ENCODE results near the gene ZNF772.
A peak's percentile ranks its signal among the peaks of the same experiment; 100 is the strongest.
"Not testable (repeated sequence)": the region's sequence is repeated elsewhere in the genome, so short reads cannot be mapped to it uniquely, and the experiment has no call there.

The ZNF772 gene

DNA sequence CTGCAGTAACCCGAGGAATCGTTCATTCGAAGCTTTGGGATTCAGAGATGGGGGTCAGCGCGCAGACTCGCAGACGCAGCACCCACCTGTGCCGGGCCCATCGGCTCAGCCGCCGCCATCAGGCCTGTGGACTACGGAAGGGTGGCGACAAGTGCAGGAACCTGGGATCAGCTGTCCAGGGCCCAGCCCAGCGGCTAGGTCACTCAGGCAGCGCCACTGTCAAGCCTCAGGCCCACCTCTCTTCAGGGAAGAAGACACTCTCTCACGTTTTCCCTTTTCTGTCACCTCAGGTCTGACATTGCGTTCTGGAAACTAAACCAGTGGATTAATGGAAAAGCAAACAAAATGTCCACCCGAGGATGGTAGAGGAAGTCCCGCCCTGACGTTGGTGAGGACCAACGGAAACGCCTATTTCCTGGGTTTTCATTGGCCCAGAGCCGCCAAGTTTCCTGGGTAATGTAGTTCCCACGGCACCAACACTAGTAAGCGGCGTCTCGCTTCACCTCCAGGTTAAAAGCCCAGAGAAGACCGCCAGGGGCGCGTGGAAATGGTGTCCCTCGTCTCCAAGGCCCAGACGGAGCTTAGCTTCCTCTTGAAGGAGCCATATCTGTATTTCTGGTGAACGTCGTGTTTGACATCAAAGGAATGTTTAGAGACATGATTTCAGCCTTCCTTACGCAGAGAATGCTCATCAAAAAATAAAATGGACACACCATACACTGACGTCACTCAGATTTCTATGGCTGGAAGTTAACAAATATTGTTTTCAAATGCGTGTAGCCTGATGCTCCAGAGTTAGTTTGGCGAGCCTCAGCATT lies at the start of gene ZNF772:
ZNF772 (minus strand) TSS at position 376 of the 818 bp plus-strand sequence; CDS start at position 119, 257 bp downstream.
- peak; percentile 72 to 76 for DNase-seq (ENCODE audit: low read depth in 2 of 2)

GRCh38 chr19:57518021-57518420 lies 40.7 kb upstream of the ZNF772 start:
- DNase-seq (ENCODE audit: low read depth in 2 of 2): not testable (repeated sequence)

DNA sequence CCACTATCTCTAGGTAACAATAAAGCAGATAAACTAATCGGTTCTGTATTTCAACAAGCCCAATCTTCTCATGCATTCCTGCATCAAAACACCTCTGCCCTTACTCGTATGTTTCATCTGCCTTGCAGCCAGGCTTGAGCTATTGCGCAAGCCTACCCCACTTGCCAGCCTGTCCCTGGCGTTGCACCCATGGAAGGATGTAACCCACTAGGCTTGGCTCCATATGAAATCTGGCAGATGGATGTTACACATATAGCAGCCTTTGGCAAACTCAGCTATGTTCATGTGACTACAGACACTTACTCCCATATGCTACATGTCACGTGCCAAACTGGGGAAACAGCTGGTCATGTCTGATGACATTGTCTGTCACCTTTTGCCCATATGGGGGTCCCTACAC lies 37.9 kb upstream of the ZNF772 start:
- no peak for DNase-seq (ENCODE audit: low read depth in 2 of 2)

- no peak for DNase-seq (ENCODE audit: low read depth in 2 of 2)
Measured at GRCh38 chr19:57512845-57513244, 35.5 kb upstream of the ZNF772 start.

- DNase-seq (ENCODE audit: low read depth in 2 of 2): no peak
Measured at GRCh38 chr19:57511484-57511883, 34.1 kb upstream of the ZNF772 start.

DNA sequence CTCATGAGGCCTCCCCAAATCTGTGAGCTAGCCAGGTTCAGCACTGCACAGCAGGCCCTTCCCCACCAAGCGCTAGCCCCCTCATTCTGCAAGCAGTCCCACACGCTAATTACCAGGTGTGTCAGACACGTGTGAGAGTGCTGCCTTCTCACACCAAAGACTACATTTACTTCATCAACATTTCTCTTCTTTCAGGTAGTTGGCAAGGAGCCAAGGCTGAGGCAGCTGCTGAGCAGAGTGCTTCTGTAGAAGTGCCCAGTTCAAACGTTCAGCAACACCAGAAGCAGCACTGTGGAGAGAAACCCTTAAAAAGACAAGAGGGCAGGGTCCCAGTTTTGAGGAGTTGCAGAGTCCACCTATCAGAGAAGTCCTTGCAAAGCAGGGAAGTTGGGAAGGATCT lies 28.8 kb upstream of the ZNF772 start:
- DNase-seq (ENCODE audit: low read depth in 2 of 2): no peak

GRCh38 chr19:57500400-57500799 lies 23.0 kb upstream of the ZNF772 start:
- not testable (repeated sequence) for DNase-seq (ENCODE audit: low read depth in 2 of 2)

GRCh38 chr19:57499680-57500395 lies 22.5 kb upstream of the ZNF772 start, which contains the start of gene ZNF773:
Gene ZNF773 (plus strand): TSS chr19:57499938. CDS start chr19:57500081, 143 bp downstream.
- peak; percentile 93 to 94 for DNase-seq (ENCODE audit: low read depth in 2 of 2)

GRCh38 chr19:57499332-57499679 lies 21.9 kb upstream of the ZNF772 start:
- not testable (repeated sequence) for DNase-seq (ENCODE audit: low read depth in 2 of 2)

DNA sequence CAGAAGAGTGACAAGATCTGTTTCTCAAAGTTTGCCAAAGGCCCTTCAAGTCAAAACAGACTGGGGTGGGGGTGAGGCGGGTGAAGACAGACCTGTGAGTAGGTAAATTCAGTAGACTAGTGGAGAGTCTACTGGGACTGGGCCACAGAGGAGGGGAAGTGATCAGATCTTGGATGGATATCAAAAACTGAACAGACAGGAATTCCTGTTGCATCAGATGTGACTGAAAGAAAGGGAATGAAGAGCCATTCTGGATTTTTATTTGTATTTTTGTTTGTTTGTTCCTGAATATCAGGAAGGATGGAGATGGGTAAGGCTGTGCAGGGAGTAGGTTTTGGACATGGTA lies 10.9 kb upstream of the ZNF772 start:
- DNase-seq (ENCODE audit: low read depth in 2 of 2): not testable (repeated sequence)

DNA sequence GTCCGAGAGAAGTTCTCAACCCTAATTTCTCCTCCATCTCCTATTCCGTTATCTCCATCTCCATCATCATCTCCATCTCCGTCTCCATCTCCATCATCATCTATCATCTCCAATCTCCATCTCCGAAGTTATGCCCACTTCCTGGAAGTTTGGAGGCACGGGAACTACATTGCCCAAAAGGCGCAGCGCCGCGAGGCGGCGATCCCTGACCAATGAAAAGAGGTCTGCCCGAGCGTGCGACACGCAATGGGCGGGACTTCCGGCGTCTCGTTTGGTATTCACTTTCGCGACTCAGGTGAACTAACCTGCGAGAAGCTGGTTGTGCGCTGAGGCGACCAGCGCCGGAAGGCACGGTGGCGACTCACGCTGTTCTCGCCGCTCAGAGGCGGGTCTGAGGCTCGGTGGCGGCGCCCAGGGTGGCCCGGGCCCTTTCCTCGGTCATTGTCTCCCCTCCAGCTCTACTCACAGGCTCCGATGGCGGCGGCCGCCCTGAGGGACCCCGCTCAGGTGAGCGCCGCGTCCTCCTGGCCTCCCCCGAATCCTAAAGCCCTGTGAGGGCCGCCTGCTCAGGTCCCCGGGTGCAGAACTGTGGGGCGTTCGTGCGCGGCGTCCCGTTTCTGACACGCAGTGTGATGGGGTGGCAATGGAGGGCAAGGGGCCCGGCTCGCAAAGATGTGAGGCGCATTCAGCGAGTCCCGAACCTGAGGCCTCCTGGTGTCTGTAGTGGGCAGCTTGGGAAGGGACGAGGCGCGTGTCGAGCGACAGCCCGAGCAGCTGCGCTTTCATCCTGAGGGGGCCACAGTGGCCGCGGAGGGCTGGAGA lies 10.3 kb upstream of the ZNF772 start, which contains the start of gene ZNF419:
ZNF419 (plus strand) TSS at position 274 of the 822 bp plus-strand sequence; CDS start at position 475, 201 bp downstream.
- peak; percentile 83 to 89 for DNase-seq (ENCODE audit: low read depth in 2 of 2)

DNA sequence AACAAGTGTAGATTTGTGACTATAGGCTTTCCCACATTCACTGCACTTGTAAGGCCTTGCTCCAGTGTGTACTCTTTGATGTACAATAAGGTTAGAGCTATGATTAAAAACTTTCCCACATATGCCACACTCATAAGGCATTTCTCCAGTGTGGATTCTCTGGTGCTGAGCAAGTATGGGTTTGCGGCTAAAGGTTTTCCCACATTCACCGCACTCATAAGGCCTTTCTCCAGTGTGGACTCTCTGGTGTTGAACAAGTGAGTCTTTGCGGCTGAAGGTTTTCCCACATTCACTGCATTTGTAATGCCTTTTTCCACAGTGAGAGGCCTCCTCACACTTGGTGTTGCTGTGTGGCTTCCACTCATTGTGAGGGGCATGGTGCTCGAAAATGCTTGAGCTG lies 3.7 kb downstream of the ZNF772 start:
- no peak for DNase-seq (ENCODE audit: low read depth in 2 of 2)

DNA sequence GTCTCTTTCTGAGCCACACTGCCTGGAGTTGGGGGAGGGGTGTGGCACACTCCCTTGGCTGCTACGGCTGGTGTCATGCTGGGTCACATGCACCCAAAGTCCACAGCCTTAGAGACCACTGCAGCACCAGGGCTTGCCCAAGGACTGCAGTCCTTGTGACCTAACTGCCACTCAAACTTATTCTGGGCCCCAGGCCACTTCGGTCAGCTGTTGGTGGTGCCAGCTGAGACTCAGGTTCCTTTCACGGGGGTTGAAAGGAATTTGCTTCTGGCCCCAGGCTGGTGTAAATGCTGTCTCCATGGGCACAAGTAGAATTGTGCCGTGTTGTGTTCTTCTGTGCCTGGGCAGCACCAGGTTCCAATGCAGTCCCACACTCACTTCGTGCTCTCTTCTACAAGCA lies 10.9 kb downstream of the ZNF772 start:
- no peak for DNase-seq (ENCODE audit: low read depth in 2 of 2)

GRCh38 chr19:57465680-57466381 lies 11.5 kb downstream of the ZNF772 start:
- DNase-seq (ENCODE audit: low read depth in 2 of 2): no peak

GRCh38 chr19:57452307-57452706 lies 25.1 kb downstream of the ZNF772 start:
- DNase-seq (ENCODE audit: low read depth in 2 of 2): no peak

GRCh38 chr19:57443121-57443696 lies 34.2 kb downstream of the ZNF772 start:
- DNase-seq (ENCODE audit: low read depth in 2 of 2): no peak

- DNase-seq (ENCODE audit: low read depth in 2 of 2): no peak
Measured at GRCh38 chr19:57441979-57442752, 35.2 kb downstream of the ZNF772 start.

DNA sequence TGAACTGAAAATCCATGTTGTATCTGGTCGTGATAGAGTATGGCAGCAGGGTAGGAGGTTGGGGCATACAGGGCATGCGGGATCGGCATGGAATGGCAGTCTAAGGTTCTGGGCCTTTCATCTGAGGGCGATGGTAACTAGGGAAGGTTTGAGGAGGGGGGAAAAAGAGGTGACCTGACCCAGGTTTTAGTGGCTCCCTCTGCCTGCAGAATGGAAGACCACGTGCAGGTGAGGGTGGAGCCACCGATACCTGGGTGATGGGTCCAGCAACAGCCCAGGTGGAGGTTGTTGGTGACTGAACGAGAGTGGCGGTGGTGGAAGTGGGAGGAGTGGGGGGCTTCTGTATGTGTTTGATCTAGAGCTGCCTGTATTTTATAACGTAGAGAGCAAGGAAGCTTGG lies 38.4 kb downstream of the ZNF772 start:
- DNase-seq (ENCODE audit: low read depth in 2 of 2): no peak

DNA sequence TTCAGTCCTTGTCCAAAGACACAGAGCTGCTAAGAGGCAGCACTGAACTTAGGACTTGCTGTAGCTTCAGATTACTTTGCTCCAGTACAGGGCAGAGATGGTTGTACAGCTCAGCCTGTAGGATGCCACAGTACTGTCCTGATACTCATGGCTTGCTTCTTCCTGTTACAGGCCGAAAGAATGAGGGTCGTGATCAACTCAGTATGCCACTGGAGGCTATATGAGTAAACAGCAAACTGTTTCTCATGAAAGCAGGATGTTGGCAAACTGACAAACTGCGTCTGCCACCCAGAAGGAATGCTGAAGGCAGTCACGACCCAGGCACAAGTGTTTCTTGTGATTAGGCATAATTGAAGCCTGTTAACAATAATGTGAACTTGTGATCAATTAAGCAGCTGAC lies 39.4 kb downstream of the ZNF772 start:
- no peak for DNase-seq (ENCODE audit: low read depth in 2 of 2)

DNA sequence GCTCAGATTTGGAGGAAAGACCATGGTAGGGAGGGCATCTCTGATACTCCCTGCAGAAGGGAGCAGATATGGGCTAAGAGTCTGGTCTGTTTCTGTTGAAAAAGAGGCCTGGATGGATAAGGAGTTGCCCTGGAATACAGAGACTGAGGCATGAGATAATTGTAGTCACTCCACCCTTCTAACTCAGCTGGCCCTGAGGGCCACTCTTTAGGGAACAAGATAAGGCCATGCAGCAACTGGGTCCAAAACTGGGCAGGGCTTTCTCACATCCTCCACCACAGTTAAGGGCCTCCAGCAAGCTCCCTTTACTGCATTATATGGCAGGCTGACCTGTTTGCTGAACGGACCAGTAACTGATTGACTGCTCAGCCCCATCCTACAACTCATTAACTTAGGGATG lies 40.9 kb downstream of the ZNF772 start:
- no peak for DNase-seq (ENCODE audit: low read depth in 2 of 2)
